SK-N-DZ (cell line): ENCODE results near the gene CLINT1.

Experiments
- DNase-seq: peaks from one replicate; pipeline ENCODE4 v3.0.0-alpha.2; 2015; ENCODE audit warnings: low spot score

CLINT1 gene

GRCh38 chr5:157820593-157821252 lies 38.2 kb downstream of the CLINT1 start:
- peak; percentile 49 for DNase-seq

DNA sequence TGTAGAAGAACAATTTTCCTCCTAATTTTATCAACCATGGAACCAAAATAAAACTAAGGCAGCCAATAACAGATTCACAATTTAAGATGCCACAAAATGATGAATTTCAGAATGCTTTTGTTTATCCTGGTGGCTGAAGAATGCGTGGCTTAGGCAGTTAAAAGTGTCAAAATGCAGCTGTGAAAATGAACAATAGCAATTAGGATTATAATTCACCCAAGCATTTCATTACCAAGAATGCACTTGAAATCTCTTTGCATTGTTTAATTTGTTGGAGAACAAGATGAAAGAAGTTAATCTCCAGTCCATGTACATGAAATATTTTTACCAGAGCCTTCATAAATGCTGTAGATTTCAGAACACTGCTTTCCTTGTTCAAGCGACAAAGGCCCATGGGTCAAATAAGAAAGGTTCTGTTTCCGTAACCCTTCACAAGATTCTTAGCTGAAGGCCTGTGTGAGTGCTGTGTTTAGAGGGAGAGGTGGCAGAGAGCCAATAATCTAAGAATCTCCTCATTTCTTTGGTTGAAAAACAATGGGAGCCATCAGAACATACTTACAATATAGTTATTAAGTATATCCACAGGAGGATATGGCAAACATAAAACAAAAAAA lies 39.3 kb downstream of the CLINT1 start:
- DNase-seq = no peak

- no peak for DNase-seq
These were observed 40.6 kb downstream of the CLINT1 start for GRCh38 chr5:157818368-157818767.

GRCh38 chr5:157817928-157818327 lies 41.0 kb downstream of the CLINT1 start:
- no peak for DNase-seq

- DNase-seq = no peak
These were observed 41.6 kb downstream of the CLINT1 start for GRCh38 chr5:157817387-157817702.

- peak; percentile 10 for DNase-seq
These were observed 42.1 kb downstream of the CLINT1 start for GRCh38 chr5:157816682-157817386.

GRCh38 chr5:157812086-157812485 lies 46.9 kb downstream of the CLINT1 start:
- DNase-seq = no peak

- no peak for DNase-seq
These were observed 50.9 kb downstream of the CLINT1 start for GRCh38 chr5:157808043-157808442.

GRCh38 chr5:157802736-157803135 lies 56.2 kb downstream of the CLINT1 start:
- no peak for DNase-seq

DNA sequence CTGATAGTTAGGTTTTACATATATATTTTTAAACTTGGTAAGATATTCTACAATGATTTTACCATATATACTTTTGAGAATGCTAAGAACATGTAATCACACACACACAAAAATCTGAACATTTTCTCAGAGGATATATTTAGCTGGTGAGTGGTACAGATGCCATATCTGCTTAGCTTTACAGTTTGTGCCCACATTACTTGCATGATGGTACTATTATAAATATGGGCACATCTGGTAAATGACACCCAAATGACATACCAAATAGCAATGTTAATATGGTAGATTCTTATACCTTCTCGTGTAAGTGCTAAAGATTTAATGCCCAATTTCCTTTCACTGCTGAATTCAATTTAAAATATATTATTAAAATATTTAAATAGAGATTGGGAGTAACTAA lies 58.8 kb downstream of the CLINT1 start:
- no peak for DNase-seq

DNA sequence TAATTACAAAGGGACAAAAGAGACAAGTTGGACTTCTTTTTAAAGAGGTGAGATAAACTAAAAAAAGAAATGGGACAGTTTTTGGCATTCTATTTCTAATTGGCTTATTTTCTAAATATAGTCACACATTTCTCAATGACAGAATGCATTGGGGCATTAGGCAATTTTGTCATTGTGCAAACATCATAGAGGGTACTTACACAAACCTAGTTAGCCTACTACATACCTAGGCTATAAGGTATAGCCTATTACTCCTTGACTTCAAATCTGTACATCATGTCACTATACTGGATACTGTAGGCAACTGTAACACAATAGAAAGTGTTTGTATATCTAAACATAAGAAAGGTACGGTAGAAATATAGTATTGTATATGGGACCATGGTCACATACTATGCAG lies 59.4 kb downstream of the CLINT1 start:
- no peak for DNase-seq

DNA sequence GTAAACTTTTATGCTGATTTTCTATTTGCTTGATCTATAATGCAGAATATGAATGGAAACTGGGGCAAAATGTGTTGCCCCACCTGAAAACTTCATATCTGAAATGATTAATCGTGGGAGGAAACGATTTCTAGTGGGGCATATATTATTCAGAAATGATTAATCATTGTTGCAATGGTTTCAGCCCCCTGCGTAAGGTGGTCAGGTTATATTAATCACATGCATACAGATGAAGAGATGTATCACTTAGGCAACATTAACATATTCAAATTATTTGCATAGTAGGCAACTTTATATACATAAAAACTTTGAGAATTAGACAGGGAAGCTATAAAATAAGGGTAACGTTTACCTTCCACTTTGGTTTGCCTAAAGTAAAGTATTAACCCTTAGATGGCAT lies 65.6 kb downstream of the CLINT1 start:
- no peak for DNase-seq

GRCh38 chr5:157785801-157786200 lies 73.1 kb downstream of the CLINT1 start:
- DNase-seq = no peak

DNA sequence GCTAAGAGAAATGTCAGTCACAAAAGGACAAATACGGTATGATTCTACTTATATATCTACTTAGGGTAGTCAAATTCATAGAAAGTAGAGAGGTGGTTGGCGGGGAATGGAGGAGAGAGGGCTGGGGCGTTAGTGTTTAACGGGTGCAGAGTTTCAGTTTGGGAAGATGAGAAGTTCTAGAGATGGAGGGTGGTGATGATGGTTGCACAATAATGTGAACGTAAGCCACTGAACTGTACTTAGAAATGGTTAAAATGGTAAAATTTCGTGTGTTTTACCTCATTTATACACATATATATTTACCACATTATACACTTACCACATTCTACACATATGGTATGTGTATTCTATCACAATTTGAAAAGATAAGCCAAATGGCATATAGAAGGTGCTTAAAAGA lies 79.7 kb downstream of the CLINT1 start:
- DNase-seq = no peak

GRCh38 chr5:157778121-157778805 lies 80.7 kb downstream of the CLINT1 start:
- DNase-seq = peak; percentile 32

GRCh38 chr5:157772127-157772526 lies 86.8 kb downstream of the CLINT1 start:
- no peak for DNase-seq

GRCh38 chr5:157770665-157771064 lies 88.3 kb downstream of the CLINT1 start:
- DNase-seq = no peak

DNA sequence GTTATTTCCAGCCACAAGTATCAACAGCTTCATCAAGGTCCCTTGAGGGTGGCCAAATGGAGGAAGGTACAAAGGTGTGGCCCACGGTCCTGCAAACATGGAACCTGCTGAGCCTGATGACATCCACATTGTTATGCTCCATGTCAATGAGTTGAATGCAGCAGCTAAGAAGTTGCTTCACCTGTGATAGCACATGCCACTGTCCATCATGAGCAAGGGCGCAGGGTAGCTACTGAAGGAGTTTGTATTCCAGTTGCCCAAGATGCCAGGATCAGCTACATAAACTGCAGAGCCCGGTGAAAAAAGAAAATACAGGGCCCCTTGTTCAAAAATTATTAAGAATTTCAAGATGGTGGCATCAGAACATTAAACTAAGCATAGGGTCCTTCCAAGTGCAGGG lies 91.3 kb downstream of the CLINT1 start:
- DNase-seq = no peak

DNA sequence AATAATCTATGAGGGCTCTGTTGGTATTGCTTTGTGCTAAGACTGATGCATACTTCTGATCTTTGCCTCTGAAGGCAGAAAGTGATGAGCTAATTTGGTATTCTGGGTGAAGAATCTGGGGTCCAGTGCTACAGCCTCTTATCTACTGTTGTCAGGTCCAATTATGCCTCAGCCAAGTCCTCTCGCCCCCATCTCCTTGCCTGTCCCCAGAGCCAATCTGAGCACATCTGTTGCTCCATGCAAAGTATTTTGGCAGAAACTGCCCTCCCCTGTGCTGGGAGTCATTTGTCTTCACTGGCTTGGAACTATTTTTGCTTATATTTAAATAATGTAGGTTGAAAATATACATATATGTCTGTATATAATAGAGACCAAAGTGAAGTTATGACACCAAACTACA lies 92.0 kb downstream of the CLINT1 start:
- DNase-seq = no peak

- no peak for DNase-seq
These were observed 92.5 kb downstream of the CLINT1 start for GRCh38 chr5:157766442-157766841.

DNA sequence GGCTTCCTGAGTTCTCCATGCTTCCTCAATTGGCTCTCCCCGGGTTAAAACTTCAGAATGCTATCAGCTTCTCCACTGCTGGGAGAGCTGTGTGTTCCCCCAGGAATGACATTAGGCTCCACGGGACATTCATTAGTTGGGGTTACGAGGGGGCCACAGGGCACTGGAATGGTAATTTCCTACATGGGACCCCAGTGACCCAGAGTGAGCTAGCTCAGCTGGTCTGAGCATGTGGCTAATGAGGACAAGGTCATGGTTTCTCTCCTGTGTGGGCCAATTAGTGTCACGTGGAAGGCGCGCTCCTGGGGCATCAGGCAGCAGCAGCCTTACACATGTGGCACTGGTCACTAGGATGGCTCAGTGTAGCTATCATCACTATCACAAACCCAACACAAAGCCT lies 94.4 kb downstream of the CLINT1 start:
- no peak for DNase-seq
